SK-N-SH treated with all-trans-retinoic acid at 6 μM for 48 hours (cell line): Measurements from ENCODE around the gene NRL.

Experiments
- ARNTL ChIP-seq: fragments of 450-650 bp; formaldehyde crosslinking; IDR thresholded peaks from 2 replicates; pipeline ENCODE4 v1.5.0; 2020; ENCODE audit warnings: low read depth, mild to moderate bottlenecking, moderate library complexity, borderline replicate concordance
- BACH2 ChIP-seq: fragments of 250-450 bp; sonication (Bioruptor Pico); IDR thresholded peaks from 2 replicates; pipeline ENCODE4 v1.9.0; 2021; ENCODE audit warnings: mild to moderate bottlenecking, borderline replicate concordance
- CSDC2 ChIP-seq: fragments of 250-450 bp; sonication (Bioruptor Pico); IDR thresholded peaks from 2 replicates; pipeline ENCODE4 v1.5.0; 2020; ENCODE audit warnings: mild to moderate bottlenecking, moderate library complexity
- CSRNP3 ChIP-seq: fragments of 250-450 bp; sonication (Bioruptor Pico); IDR thresholded peaks from 2 replicates; pipeline ENCODE4 v1.5.1; 2021; ENCODE audit warnings: mild to moderate bottlenecking, moderate library complexity
- ESRRG ChIP-seq: fragments of 250-450 bp; sonication (Bioruptor Pico); IDR thresholded peaks from 2 replicates; pipeline ENCODE4 v1.6.1; 2021; ENCODE audit warnings: mild to moderate bottlenecking
- OSR1 ChIP-seq: fragments of 250-450 bp; sonication (Bioruptor Pico); IDR thresholded peaks from 2 replicates; pipeline ENCODE4 v1.8.0; 2022; ENCODE audit warnings: moderate library complexity, mild to moderate bottlenecking, inconsistent platforms
- RARB ChIP-seq: fragments of 250-450 bp; sonication (Bioruptor Pico); IDR thresholded peaks from 2 replicates; pipeline ENCODE4 v1.8.0; 2021; ENCODE audit warnings: mild to moderate bottlenecking, moderate library complexity
- TCF4 ChIP-seq: fragments of 250-450 bp; sonication (Bioruptor Pico); IDR thresholded peaks from 2 replicates; pipeline ENCODE4 v1.8.0; 2021; ENCODE audit warnings: mild to moderate bottlenecking, moderate library complexity, borderline replicate concordance
- ZC3H10 ChIP-seq: fragments of 250-450 bp; sonication (Bioruptor Pico); IDR thresholded peaks from 2 replicates; pipeline ENCODE4 v1.5.1; 2021; ENCODE audit warnings: mild to moderate bottlenecking, moderate library complexity
- ZFP3 ChIP-seq: fragments of 250-450 bp; sonication (Bioruptor Pico); IDR thresholded peaks from 2 replicates; pipeline ENCODE4 v1.5.0; 2020; ENCODE audit warnings: mild to moderate bottlenecking, moderate library complexity
- ZFP30 ChIP-seq: fragments of 450-650 bp; formaldehyde crosslinking; IDR thresholded peaks from 2 replicates; pipeline ENCODE4 v1.5.0; 2022; ENCODE audit warnings: mild to moderate bottlenecking, moderate library complexity
- TF ChIP-seq, protein P1 (sequence below): fragments of 250-450 bp; sonication (Bioruptor Pico); IDR thresholded peaks from 2 replicates; pipeline ENCODE4 v1.8.0; 2021; ENCODE audit warnings: low read depth, mild to moderate bottlenecking, moderate library complexity, borderline replicate concordance
- TF ChIP-seq, protein P2 (sequence below): fragments of 250-450 bp; sonication (Bioruptor Pico); IDR thresholded peaks from 2 replicates; pipeline ENCODE4 v1.8.0; 2020; ENCODE audit warnings: mild to moderate bottlenecking, moderate library complexity, borderline replicate concordance
- TF ChIP-seq, protein P3 (sequence below): fragments of 250-450 bp; sonication (Bioruptor Pico); IDR thresholded peaks from 2 replicates; pipeline ENCODE4 v1.5.1; 2020; ENCODE audit warnings: low read depth, mild to moderate bottlenecking, moderate library complexity

DNA sequence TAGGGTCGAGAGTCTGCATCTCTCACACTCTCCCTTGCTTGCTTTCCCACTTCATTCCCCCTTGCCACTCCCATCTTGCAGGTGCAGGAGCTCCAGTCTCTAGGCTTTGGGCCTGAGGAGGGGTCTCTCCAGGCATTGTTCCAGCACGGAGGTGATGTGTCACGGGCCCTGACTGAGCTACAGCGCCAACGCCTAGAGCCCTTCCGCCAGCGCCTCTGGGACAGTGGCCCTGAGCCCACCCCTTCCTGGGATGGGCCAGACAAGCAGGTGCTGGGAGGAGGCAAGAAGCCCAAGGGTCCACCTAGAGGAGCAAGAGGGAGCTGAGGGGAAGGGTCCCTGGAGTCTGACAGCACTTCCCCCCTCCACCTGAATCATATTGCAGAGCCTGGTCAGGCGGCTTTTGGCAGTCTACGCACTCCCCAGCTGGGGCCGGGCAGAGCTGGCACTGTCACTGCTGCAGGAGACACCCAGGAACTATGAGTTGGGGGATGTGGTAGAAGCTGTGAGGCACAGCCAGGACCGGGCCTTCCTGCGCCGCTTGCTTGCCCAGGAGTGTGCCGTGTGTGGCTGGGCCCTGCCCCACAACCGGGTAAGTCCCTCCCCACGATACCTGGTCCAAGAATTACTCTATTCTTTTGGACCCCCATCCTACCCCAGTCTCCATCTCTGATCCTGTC, 36.8 kb upstream of the NRL start:
- TF ChIP-seq CSDC2 (CRISPR knock-in tag) (no peak), ARNTL (no peak), ZFP30 (CRISPR knock-in tag) (no peak), RARB (CRISPR knock-in tag) (no peak), BACH2 (CRISPR knock-in tag) (no peak), ESRRG (no peak), ZC3H10 (CRISPR knock-in tag) (no peak), CSRNP3 (no peak), OSR1 (no peak), ZFP3 (CRISPR knock-in tag) (no peak), TCF4 (no peak)
- TF ChIP-seq, protein P1, sequence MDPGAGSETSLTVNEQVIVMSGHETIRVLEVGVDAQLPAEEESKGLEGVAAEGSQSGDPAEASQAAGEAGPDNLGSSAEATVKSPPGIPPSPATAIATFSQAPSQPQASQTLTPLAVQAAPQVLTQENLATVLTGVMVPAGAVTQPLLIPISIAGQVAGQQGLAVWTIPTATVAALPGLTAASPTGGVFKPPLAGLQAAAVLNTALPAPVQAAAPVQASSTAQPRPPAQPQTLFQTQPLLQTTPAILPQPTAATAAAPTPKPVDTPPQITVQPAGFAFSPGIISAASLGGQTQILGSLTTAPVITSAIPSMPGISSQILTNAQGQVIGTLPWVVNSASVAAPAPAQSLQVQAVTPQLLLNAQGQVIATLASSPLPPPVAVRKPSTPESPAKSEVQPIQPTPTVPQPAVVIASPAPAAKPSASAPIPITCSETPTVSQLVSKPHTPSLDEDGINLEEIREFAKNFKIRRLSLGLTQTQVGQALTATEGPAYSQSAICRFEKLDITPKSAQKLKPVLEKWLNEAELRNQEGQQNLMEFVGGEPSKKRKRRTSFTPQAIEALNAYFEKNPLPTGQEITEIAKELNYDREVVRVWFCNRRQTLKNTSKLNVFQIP (CRISPR knock-in tag): no peak
- TF ChIP-seq, protein P2, sequence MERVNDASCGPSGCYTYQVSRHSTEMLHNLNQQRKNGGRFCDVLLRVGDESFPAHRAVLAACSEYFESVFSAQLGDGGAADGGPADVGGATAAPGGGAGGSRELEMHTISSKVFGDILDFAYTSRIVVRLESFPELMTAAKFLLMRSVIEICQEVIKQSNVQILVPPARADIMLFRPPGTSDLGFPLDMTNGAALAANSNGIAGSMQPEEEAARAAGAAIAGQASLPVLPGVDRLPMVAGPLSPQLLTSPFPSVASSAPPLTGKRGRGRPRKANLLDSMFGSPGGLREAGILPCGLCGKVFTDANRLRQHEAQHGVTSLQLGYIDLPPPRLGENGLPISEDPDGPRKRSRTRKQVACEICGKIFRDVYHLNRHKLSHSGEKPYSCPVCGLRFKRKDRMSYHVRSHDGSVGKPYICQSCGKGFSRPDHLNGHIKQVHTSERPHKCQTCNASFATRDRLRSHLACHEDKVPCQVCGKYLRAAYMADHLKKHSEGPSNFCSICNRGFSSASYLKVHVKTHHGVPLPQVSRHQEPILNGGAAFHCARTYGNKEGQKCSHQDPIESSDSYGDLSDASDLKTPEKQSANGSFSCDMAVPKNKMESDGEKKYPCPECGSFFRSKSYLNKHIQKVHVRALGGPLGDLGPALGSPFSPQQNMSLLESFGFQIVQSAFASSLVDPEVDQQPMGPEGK (CRISPR knock-in tag): no peak
- TF ChIP-seq, protein P3, sequence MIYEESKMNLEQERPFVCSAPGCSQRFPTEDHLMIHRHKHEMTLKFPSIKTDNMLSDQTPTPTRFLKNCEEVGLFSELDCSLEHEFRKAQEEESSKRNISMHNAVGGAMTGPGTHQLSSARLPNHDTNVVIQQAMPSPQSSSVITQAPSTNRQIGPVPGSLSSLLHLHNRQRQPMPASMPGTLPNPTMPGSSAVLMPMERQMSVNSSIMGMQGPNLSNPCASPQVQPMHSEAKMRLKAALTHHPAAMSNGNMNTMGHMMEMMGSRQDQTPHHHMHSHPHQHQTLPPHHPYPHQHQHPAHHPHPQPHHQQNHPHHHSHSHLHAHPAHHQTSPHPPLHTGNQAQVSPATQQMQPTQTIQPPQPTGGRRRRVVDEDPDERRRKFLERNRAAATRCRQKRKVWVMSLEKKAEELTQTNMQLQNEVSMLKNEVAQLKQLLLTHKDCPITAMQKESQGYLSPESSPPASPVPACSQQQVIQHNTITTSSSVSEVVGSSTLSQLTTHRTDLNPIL (CRISPR knock-in tag): no peak
